Chondrocyte (in vitro differentiated cells): ENCODE results near the gene LPIN3. TPM values are rescaled to one million over a fixed set of nuclear protein-coding genes. Genes with fewer than 3 reads are reported as not detected.
A peak's percentile ranks its signal among the peaks of the same experiment; 100 is the strongest.

Experiments used
- DNase-seq: peaks from one replicate; pipeline ENCODE4 v3.0.0; 2021; ENCODE audit warnings: mixed read lengths, low spot score
- H3K27ac Mint-ChIP-seq: one replicate; pipeline ENCODE4 v1.8.0; 2021; ENCODE audit warnings: mild to moderate bottlenecking, moderate library complexity, mixed read lengths; ENCODE audit not compliant: unreplicated experiment
- H3K27me3 Mint-ChIP-seq: 2 replicates; pipeline ENCODE4 v1.8.0; 2021; ENCODE audit warnings: low read depth, mixed read lengths
- H3K36me3 Mint-ChIP-seq: 2 replicates; pipeline ENCODE4 v1.8.0; 2021; ENCODE audit warnings: low read depth, mixed read lengths
- H3K4me1 Mint-ChIP-seq: 2 replicates; pipeline ENCODE4 v1.8.0; 2021; ENCODE audit warnings: low read depth, mild to moderate bottlenecking, mixed read lengths
- H3K4me3 Mint-ChIP-seq: one replicate; pipeline ENCODE4 v1.8.0; 2021; ENCODE audit warnings: mild to moderate bottlenecking, moderate library complexity, mixed read lengths; ENCODE audit not compliant: unreplicated experiment
- H3K9me3 Mint-ChIP-seq: 2 replicates; pipeline ENCODE4 v1.8.0; 2021; ENCODE audit warnings: low read depth, mixed read lengths
- total RNA-seq: library from RNA; stranded (reverse); gene quantifications from 3 replicates; pipeline ENCODE4 v1.2.1, GENCODE V29; 2021
- TF ChIP-seq, protein P1 (sequence below): fragments of 200-600 bp; sonication (generic); IDR thresholded peaks from 2 replicates; pipeline ENCODE4 v1.5.0; 2021; ENCODE audit warnings: antibody characterized with exemption, mild to moderate bottlenecking, moderate library complexity

The LPIN3 gene
- total RNA-seq, 1 donor from 2014 or later = 3.3 TPM

DNA sequence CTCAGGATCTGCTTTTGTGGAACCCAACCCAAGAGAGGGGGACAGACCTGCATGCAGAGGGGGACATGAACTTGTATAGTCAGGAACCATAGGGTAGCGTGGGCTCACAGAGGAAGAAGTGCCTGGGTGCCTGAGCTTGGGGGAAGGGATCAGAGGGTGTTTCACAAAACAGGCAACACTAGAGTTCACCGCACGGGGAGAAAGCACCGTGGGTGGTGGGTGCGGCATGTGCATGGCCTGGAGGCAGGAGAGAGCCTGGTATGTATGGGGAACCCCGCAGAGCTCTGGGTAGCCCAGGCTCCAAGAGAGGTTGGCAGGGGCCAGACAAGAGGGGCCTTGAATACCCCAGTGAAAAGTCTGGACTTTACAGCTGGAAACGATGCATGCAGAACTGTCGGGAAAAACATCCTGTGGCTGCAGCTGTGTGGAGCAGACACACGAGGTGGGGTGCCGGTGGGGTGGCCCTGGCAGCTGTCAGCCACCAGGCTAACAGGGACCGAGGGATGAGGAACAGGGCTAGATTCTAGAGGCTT is 32.7 kb downstream of the LPIN3 start:
- TF ChIP-seq, protein P1, sequence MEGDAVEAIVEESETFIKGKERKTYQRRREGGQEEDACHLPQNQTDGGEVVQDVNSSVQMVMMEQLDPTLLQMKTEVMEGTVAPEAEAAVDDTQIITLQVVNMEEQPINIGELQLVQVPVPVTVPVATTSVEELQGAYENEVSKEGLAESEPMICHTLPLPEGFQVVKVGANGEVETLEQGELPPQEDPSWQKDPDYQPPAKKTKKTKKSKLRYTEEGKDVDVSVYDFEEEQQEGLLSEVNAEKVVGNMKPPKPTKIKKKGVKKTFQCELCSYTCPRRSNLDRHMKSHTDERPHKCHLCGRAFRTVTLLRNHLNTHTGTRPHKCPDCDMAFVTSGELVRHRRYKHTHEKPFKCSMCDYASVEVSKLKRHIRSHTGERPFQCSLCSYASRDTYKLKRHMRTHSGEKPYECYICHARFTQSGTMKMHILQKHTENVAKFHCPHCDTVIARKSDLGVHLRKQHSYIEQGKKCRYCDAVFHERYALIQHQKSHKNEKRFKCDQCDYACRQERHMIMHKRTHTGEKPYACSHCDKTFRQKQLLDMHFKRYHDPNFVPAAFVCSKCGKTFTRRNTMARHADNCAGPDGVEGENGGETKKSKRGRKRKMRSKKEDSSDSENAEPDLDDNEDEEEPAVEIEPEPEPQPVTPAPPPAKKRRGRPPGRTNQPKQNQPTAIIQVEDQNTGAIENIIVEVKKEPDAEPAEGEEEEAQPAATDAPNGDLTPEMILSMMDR = no peak
- peak; percentile 68 for DNase-seq
- H3K9me3 Mint-ChIP-seq = peaks cover 5% of the 10 kb centered on the region
- peaks cover 25% of the 10 kb centered on the region for H3K27me3 Mint-ChIP-seq
- H3K4me3 Mint-ChIP-seq = no peak overlapping the region
- no peak overlapping the region for H3K27ac Mint-ChIP-seq
- H3K36me3 Mint-ChIP-seq = no peaks in the 10 kb centered on the region
- no peaks in the 10 kb centered on the region for H3K4me1 Mint-ChIP-seq

DNA sequence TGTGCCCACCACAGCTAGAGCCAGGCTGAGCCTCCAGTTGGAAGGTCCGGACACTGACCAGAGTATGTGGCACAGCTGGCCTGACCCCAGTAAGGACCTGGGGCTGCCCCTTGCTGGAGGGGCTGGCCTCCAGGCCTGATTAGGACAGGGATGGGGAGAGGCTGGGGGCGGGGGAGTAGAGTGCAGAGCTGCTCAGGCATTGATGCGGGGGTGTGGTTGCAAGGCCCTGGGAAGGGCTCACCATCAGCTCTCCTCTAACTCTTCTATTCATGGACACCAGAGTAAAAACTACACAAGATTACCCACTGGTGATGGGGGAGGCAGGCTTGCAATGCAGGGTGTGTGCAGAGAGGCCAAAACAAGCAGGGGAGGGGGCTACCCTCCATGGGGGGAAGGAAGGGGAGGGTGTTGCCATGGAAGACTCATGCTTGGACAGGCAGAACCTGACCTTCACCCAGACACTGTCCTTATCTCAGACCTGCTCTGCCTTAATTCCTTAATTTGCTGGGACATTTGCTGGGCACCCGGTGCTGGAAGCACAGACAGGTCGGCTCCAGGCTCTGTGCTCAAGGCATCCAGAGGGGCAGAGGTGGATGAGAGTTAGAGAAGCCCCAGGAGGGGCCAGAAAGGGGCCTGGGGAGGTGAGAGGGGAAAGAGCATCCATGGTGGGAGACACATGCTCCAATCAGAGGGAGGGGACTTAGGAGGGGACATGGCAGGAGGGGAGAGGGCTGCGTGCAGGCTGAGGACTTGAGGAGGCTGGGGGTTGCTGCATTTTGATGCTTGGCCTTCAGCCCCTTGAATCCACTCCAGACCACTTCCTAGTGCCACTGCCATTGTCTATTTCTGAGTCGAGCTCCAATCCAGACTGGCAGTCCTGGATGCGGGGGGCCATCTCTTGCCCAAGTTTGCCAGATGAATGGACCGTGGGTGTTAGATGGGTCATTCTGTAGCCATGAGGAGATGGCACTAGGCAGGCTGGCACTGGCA is 33.6 kb downstream of the LPIN3 start:
- TF ChIP-seq, protein P1 = no peak
- DNase-seq = peak; percentile 61
- no peaks in the 10 kb centered on the region for H3K36me3 Mint-ChIP-seq
- no peak overlapping the region for H3K27ac Mint-ChIP-seq
- no peaks in the 10 kb centered on the region for H3K4me1 Mint-ChIP-seq
- peaks cover 5% of the 10 kb centered on the region for H3K9me3 Mint-ChIP-seq
- H3K4me3 Mint-ChIP-seq = no peak overlapping the region
- H3K27me3 Mint-ChIP-seq = peaks cover 25% of the 10 kb centered on the region

DNA sequence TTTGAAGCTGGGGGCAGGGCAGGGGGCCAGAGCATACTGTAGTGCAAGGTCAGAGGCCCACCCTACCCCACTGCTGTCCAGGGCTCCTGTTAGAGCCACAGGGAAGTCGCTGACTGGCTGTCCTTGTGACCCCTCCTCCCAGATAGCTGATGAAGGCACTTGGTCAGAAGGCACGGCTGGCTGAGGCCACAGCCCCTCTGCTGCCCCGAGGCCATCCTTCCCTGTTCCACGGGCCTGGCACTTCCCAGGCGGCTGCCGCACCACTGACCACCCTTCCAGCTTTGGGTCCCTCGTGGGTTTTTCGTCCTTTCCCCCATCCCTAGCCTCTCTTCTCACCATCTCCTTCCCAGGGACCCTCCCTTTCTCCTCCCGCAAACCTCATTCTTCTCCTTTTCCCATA is 35.2 kb downstream of the LPIN3 start:
- DNase-seq = no peak
- no peaks in the 10 kb centered on the region for H3K4me1 Mint-ChIP-seq
- TF ChIP-seq, protein P1 = no peak
- H3K27me3 Mint-ChIP-seq = peaks cover 35% of the 10 kb centered on the region
- H3K36me3 Mint-ChIP-seq = no peaks in the 10 kb centered on the region
- no peak overlapping the region for H3K4me3 Mint-ChIP-seq
- H3K27ac Mint-ChIP-seq = no peak overlapping the region
- peaks cover 5% of the 10 kb centered on the region for H3K9me3 Mint-ChIP-seq

DNA sequence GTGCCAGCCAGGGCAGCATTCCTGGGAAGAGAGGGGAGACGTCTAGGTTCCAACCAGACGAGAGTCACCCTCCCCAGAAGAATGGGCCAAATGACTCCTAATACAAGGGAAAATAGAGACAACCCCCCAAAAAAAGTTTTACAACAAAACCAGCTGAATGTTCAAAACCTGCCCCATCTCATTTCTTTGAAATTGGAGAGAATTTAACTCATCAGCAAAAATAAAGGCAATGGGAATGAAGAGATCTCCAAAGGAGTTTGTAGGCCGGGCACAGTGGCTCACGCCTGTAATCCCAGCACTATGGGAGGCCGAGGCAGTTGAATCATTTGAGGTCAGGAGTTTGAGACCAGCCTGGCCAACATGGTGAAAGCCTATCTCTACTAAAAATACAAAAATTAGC is 35.7 kb downstream of the LPIN3 start:
- Mint-ChIP-seq H3K36me3 (no peaks in the 10 kb centered on the region), H3K27ac (no peak overlapping the region), H3K4me3 (no peak overlapping the region), H3K9me3 (peaks cover 2% of the 10 kb centered on the region), H3K4me1 (no peaks in the 10 kb centered on the region), H3K27me3 (peaks cover 35% of the 10 kb centered on the region)
- TF ChIP-seq, protein P1 = no peak
- no peak for DNase-seq

DNA sequence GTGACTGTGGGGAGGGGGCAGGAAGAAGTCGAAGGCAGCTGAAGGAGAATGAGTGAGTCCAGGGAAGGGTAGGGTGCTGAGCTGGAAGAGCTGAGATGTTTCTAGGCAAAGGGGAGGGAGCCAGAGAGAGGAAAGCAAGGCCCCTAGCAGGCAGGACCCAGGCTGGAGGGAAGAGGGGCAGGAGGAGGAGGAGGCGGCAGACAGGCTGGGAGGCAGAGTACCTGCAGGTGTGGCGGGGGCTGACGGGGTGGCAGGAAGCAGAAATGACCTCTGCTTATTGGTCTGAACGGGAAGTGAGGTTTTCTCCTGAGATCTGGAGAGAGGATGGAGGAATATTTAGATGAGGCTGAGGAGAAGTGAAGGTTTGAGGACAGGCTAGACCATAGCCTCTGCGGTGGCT is 36.7 kb downstream of the LPIN3 start:
- no peak for DNase-seq
- H3K27me3 Mint-ChIP-seq = peaks cover 35% of the 10 kb centered on the region
- H3K36me3 Mint-ChIP-seq = no peaks in the 10 kb centered on the region
- H3K4me3 Mint-ChIP-seq = no peak overlapping the region
- no peaks in the 10 kb centered on the region for H3K9me3 Mint-ChIP-seq
- H3K4me1 Mint-ChIP-seq = no peaks in the 10 kb centered on the region
- TF ChIP-seq, protein P1 = no peak
- H3K27ac Mint-ChIP-seq = no peak overlapping the region
